HL-60 (cell line): ENCODE measurements around the gene FTO.

Experiments used
- GABPA ChIP-seq: IDR thresholded peaks from 2 replicates; pipeline ENCODE4 v1.6.1; 2012; ENCODE audit warnings: low read depth
- POLR2AphosphoS5 ChIP-seq: IDR thresholded peaks from 2 replicates; pipeline ENCODE4 v1.6.1; 2012; ENCODE audit warnings: low read depth
- SPI1 ChIP-seq: IDR thresholded peaks from 2 replicates; pipeline ENCODE4 v1.6.1; 2012; ENCODE audit warnings: low read depth, mild to moderate bottlenecking, borderline replicate concordance
- TF ChIP-seq, protein P1 (sequence below): IDR thresholded peaks from one replicate; pipeline ENCODE4 v1.5.1; 2011; ENCODE audit warnings: low read length, control low read depth, inconsistent platforms; ENCODE audit not compliant: insufficient read depth
- TF ChIP-seq, protein P2 (sequence below): IDR thresholded peaks from 2 replicates; pipeline ENCODE4 v1.6.1; 2012; ENCODE audit warnings: low read depth; ENCODE audit not compliant: insufficient replicate concordance

DNA sequence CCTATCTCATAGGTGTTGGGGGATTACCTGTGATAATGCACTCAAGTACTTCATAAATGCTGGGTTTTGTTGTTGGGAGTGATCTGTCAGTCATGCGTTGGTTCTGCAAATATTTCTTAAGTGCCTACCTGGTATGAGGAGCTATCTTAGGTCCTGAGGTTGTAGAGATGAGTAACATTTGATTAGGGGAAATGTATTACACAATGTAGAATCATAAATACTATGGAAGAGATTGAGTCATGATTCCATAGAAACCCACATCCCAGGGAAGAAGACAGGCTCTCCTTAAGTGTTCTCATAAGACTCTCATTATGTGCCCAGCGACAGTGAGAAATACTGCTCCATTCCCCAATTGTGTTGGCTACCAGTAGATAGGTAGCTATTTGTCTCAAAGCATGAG lies 240.1 kb downstream of the FTO start:
- TF ChIP-seq, protein P1, sequence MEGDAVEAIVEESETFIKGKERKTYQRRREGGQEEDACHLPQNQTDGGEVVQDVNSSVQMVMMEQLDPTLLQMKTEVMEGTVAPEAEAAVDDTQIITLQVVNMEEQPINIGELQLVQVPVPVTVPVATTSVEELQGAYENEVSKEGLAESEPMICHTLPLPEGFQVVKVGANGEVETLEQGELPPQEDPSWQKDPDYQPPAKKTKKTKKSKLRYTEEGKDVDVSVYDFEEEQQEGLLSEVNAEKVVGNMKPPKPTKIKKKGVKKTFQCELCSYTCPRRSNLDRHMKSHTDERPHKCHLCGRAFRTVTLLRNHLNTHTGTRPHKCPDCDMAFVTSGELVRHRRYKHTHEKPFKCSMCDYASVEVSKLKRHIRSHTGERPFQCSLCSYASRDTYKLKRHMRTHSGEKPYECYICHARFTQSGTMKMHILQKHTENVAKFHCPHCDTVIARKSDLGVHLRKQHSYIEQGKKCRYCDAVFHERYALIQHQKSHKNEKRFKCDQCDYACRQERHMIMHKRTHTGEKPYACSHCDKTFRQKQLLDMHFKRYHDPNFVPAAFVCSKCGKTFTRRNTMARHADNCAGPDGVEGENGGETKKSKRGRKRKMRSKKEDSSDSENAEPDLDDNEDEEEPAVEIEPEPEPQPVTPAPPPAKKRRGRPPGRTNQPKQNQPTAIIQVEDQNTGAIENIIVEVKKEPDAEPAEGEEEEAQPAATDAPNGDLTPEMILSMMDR, result no peak
- TF ChIP-seq, protein P2, sequence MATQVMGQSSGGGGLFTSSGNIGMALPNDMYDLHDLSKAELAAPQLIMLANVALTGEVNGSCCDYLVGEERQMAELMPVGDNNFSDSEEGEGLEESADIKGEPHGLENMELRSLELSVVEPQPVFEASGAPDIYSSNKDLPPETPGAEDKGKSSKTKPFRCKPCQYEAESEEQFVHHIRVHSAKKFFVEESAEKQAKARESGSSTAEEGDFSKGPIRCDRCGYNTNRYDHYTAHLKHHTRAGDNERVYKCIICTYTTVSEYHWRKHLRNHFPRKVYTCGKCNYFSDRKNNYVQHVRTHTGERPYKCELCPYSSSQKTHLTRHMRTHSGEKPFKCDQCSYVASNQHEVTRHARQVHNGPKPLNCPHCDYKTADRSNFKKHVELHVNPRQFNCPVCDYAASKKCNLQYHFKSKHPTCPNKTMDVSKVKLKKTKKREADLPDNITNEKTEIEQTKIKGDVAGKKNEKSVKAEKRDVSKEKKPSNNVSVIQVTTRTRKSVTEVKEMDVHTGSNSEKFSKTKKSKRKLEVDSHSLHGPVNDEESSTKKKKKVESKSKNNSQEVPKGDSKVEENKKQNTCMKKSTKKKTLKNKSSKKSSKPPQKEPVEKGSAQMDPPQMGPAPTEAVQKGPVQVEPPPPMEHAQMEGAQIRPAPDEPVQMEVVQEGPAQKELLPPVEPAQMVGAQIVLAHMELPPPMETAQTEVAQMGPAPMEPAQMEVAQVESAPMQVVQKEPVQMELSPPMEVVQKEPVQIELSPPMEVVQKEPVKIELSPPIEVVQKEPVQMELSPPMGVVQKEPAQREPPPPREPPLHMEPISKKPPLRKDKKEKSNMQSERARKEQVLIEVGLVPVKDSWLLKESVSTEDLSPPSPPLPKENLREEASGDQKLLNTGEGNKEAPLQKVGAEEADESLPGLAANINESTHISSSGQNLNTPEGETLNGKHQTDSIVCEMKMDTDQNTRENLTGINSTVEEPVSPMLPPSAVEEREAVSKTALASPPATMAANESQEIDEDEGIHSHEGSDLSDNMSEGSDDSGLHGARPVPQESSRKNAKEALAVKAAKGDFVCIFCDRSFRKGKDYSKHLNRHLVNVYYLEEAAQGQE, result no peak
- TF ChIP-seq POLR2AphosphoS5 (no peak), GABPA (no peak), SPI1 (no peak)
